Loucy (cell line): ENCODE measurements around the gene DGCR8.

ENCODE experiments used
- EZH2phosphoT487 ChIP-seq: fragments of 200-600 bp; IDR thresholded peaks from 2 replicates; pipeline ENCODE4 v1.6.1; 2018; ENCODE audit warnings: antibody characterized with exemption, mild to moderate bottlenecking, moderate library complexity, borderline replicate concordance
- TF ChIP-seq, protein P1 (sequence below): fragments of 200-600 bp; sonication (generic); conservative IDR thresholded peaks from 2 replicates; pipeline ENCODE4 v1.5.1; 2014; ENCODE audit warnings: mild to moderate bottlenecking, antibody characterized with exemption, low read length

DNA sequence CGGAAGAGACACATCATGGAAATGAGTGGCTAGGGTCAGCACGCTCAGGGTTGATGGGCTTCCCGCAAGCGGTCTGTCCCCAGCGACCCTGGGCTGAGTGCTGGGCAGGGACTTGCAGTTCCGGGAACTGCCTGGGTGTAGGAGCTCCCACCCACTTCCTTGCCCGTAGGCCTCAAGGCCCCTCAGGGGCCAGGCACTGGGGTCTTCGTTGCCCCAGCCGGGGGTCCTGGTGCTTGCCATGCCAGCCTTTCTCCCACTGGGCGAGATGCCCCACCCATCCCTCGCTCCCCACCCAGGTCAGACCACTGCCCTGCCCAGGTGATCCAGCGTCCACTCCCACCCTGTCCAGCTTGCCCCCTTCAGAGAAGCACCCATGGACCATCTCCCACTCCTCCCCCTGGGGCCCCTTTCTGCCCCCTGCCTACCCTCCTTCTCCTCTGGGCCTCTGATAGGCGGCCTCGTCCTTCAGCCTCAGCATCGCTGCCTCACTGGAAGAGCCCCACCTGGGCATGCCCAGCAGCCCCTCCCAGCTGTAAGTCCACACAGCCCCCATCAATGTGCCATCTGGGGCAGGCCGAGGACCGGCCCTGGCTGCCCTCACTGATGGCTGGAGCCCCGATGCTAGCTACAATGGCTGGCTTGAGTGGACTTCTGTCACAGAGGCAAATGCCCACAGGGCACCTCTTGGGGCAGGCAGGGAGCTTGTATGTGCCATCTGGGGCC is 17.8 kb upstream of the DGCR8 start:
- TF ChIP-seq, protein P1, sequence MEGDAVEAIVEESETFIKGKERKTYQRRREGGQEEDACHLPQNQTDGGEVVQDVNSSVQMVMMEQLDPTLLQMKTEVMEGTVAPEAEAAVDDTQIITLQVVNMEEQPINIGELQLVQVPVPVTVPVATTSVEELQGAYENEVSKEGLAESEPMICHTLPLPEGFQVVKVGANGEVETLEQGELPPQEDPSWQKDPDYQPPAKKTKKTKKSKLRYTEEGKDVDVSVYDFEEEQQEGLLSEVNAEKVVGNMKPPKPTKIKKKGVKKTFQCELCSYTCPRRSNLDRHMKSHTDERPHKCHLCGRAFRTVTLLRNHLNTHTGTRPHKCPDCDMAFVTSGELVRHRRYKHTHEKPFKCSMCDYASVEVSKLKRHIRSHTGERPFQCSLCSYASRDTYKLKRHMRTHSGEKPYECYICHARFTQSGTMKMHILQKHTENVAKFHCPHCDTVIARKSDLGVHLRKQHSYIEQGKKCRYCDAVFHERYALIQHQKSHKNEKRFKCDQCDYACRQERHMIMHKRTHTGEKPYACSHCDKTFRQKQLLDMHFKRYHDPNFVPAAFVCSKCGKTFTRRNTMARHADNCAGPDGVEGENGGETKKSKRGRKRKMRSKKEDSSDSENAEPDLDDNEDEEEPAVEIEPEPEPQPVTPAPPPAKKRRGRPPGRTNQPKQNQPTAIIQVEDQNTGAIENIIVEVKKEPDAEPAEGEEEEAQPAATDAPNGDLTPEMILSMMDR, result no peak
- no peak for TF ChIP-seq EZH2phosphoT487
